Right atrium auricular region (tissue), 2 donors: ENCODE measurements around the gene SPEN. TPM values are rescaled to one million over a fixed set of nuclear protein-coding genes. Genes with fewer than 3 reads are reported as not detected.
A peak's percentile ranks its signal among the peaks of the same experiment; 100 is the strongest.

Source experiments
- DNase-seq: peaks from one replicate; pipeline ENCODE4 v3.0.0-alpha.2; 2019; ENCODE audit warnings: low spot score
- H3K27ac ChIP-seq, 2 donors: fragments of 200-600 bp; sonication (generic); 1 replicate in 1 of 2; 2 replicates in 1 of 2; pipeline ENCODE4 v1.5.1; 2016 to 2019
- H3K27me3 ChIP-seq, 2 donors: fragments of 200-600 bp; sonication (generic); one replicate each; pipeline versions ENCODE4 v1.5.1 to v1.6.0; 2017 to 2019
- H3K36me3 ChIP-seq: fragments of 200-600 bp; sonication (generic); one replicate; pipeline ENCODE4 v1.5.1; 2016
- H3K4me1 ChIP-seq, 2 donors: fragments of 200-600 bp; sonication (generic); one replicate each; pipeline versions ENCODE4 v1.5.1 to v1.6.0; 2017 to 2019
- H3K4me3 ChIP-seq, 2 donors: fragments of 200-600 bp; sonication (generic); 1 replicate in 1 of 2; 2 replicates in 1 of 2; pipeline ENCODE4 v1.5.1; 2017 to 2019; ENCODE audit warnings: mild to moderate bottlenecking in 1 of 2, moderate library complexity in 1 of 2
- H3K9me3 ChIP-seq, 2 donors: fragments of 200-600 bp; sonication (generic); one replicate each; pipeline ENCODE4 v1.5.1; 2019
- total RNA-seq, 2 donors: library from RNA; depleted of rRNA; stranded (reverse); fragments of >200 nt; gene quantifications; one replicate each; pipeline ENCODE4 v1.1.0, GENCODE V29; 2016
- TF ChIP-seq, protein P1 (sequence below), 2 donors: fragments of 200-600 bp; sonication (generic); IDR thresholded peaks; one replicate each; pipeline ENCODE4 v1.5.1; 2019; ENCODE audit warnings: antibody characterized with exemption in 2 of 2

The SPEN gene
- total RNA-seq, 2 donors from 2014 or later: 25.0 to 32.9 TPM

DNA sequence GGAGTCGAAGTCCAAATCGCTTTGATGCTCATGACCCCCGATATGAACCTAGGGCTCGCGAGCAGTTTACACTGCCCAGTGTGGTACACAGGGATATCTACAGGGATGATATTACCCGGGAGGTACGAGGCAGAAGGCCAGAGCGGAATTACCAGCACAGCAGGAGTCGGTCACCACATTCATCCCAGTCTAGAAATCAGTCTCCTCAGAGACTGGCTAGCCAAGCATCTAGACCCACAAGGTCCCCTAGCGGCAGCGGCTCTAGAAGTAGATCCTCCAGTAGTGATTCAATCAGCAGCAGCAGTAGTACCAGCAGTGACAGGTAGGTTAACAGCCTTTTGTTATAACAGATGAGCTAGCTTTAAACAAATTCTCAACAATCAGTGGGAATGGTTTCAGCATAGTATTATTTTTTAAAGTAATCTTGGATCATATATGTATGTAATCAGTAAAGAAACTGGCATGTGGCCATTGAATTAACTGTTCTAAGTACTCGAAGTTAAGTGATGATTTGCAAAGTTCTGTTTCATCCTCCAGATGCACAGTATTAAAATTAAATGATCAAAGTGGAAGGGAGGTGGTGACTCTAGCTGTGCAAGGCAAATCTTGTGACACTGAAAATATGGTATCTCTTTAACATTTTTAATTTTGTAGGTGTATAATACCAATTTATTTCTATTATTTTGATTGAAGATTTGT lies 29.0 kb downstream of the SPEN start:
- Histone ChIP-seq H3K36me3 (peaks cover 24% of the 10 kb centered on the region), H3K27ac (no peak overlapping the region), H3K27me3 (no peaks in the 10 kb centered on the region), H3K4me1 (peaks cover 0 to 8% of the 10 kb centered on the region in 2 donors), H3K9me3 (no peaks in the 10 kb centered on the region), H3K4me3 (no peak overlapping the region)
- TF ChIP-seq, protein P1, sequence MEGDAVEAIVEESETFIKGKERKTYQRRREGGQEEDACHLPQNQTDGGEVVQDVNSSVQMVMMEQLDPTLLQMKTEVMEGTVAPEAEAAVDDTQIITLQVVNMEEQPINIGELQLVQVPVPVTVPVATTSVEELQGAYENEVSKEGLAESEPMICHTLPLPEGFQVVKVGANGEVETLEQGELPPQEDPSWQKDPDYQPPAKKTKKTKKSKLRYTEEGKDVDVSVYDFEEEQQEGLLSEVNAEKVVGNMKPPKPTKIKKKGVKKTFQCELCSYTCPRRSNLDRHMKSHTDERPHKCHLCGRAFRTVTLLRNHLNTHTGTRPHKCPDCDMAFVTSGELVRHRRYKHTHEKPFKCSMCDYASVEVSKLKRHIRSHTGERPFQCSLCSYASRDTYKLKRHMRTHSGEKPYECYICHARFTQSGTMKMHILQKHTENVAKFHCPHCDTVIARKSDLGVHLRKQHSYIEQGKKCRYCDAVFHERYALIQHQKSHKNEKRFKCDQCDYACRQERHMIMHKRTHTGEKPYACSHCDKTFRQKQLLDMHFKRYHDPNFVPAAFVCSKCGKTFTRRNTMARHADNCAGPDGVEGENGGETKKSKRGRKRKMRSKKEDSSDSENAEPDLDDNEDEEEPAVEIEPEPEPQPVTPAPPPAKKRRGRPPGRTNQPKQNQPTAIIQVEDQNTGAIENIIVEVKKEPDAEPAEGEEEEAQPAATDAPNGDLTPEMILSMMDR (IDR thresholded peaks at IDR 0.05): no peak
- no peak for DNase-seq

DNA sequence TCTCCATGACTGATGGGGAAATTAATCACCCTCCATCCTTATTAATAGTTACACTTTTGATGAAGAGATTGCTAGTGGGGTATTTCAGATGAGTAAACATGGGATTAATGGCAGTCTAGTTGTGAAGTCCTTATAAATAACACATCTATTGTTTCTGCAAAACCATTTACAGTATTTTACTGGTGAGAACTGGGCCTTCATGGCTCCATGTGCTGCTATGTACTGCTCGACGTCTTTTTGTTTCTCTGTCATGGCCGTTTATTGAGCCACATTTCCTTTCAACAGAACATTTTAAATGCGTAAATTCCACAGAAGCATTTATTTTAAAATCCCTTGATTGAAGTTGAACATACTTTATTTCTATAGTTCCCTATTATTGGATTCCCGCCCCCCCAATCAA lies 34.5 kb downstream of the SPEN start:
- peaks cover 3% of the 10 kb centered on the region for H3K36me3 ChIP-seq
- no peak overlapping the region for H3K27ac ChIP-seq
- TF ChIP-seq, protein P1 (IDR thresholded peaks at IDR 0.05): no peak
- no peaks in the 10 kb centered on the region for H3K27me3 ChIP-seq
- DNase-seq: no peak
- no peaks in the 10 kb centered on the region for H3K9me3 ChIP-seq
- H3K4me1 ChIP-seq: peaks cover 0 to 43% of the 10 kb centered on the region in 2 donors
- H3K4me3 ChIP-seq: no peak overlapping the region

DNA sequence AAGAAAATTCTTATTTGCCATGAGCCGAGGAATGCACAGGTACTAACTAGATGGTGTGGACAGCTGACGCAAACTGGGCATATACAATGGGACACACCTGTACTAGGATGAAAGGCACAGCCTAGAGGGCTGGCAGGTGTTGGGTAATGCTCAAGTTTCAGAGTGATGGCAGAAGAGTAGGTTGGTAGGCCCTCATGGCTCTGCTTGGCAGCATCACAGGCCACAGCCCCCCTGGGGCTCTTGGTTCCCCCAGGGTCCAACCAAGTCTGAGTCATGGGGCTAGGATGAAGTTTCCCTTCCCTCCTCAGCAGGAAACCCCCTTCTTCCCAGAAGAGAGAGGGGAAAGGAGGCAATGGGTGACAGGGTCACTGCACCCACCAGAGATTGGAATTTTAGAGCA lies 35.2 kb downstream of the SPEN start:
- no peak for DNase-seq
- no peaks in the 10 kb centered on the region for H3K27me3 ChIP-seq
- H3K4me3 ChIP-seq: no peak overlapping the region
- H3K4me1 ChIP-seq: peaks cover 0 to 50% of the 10 kb centered on the region in 2 donors
- TF ChIP-seq, protein P1 (IDR thresholded peaks at IDR 0.05): no peak
- no peaks in the 10 kb centered on the region for H3K9me3 ChIP-seq
- no peaks in the 10 kb centered on the region for H3K36me3 ChIP-seq
- H3K27ac ChIP-seq: no peak overlapping the region

DNA sequence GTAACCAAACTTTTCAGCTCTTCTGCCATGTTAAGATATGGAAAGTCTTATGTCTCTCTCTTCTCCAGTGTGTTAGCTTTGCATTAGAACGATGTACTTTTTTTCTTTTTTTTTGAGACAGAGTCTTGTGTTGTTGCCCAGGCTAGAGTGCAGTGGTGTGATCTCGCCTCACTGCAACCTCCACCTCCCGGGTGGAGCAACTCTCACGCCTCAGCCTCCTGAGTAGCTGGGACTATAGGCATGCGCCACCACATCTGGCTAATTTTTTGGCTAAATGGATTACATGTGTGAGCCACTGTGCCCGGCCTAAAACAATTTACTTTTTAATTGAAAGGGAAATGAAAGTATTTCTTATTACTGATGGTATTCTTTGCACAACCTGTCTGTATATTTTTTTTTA lies 35.8 kb downstream of the SPEN start:
- Histone ChIP-seq H3K27ac (peak overlapping the region in 1 of 2 donors; percentile 15), H3K4me1 (peaks cover 0 to 51% of the 10 kb centered on the region in 2 donors), H3K27me3 (no peaks in the 10 kb centered on the region), H3K36me3 (no peaks in the 10 kb centered on the region), H3K4me3 (no peak overlapping the region), H3K9me3 (no peaks in the 10 kb centered on the region)
- TF ChIP-seq, protein P1 (IDR thresholded peaks at IDR 0.05): no peak
- DNase-seq: no peak

DNA sequence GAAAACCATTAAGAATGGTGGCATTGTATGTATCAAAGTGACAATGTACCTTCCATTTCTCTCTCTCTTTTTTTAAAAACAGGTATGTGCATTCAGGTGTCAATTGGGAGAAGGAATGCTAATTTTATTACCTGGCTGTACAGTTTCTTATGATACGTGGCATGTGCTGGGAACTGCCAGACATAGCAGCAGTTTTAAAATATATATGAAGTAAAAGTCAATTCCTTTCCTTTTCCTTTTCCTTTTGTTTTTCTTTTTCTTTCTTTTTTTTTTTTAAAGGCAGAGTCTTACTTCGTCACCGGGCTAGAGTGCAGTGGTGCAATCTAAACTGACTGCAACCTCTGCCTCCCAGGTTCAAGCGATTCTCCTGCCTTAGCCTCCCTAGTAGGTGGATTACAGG lies 37.0 kb downstream of the SPEN start:
- Histone ChIP-seq H3K27me3 (no peaks in the 10 kb centered on the region), H3K4me1 (peaks cover 0 to 47% of the 10 kb centered on the region in 2 donors), H3K9me3 (no peaks in the 10 kb centered on the region), H3K36me3 (no peaks in the 10 kb centered on the region), H3K4me3 (no peak overlapping the region), H3K27ac (peak overlapping the region; percentile 84 to 90)
- DNase-seq: no peak
- TF ChIP-seq, protein P1 (IDR thresholded peaks at IDR 0.05): no peak

DNA sequence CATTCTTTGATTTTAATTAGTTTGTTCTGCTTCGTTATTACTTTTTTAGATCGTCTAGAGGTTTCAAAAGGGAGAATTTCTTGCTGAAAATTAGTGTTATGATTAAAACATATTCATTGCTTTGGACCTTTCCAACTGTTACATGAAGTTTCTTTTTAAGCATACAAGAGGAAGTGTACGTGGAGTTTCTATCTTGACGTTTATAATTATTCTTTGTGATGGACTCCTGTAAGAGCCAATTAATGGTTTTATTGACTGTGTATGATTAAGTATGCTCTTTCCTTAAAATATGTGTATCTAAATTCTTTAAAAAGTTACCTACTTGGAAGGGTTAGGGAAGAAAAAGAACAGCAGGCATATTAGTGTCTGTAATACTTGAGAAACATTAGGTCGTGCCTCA lies 37.8 kb downstream of the SPEN start:
- peak overlapping the region in 1 of 2 donors; percentile 46 for H3K4me3 ChIP-seq

More for the DNA sequence above, 37.8 kb downstream of the SPEN start:
- Histone ChIP-seq H3K9me3 (no peaks in the 10 kb centered on the region), H3K36me3 (no peaks in the 10 kb centered on the region), H3K27me3 (no peaks in the 10 kb centered on the region), H3K27ac (peak overlapping the region; percentile 84 to 90), H3K4me1 (peaks cover 0 to 43% of the 10 kb centered on the region in 2 donors)
- TF ChIP-seq, protein P1 (IDR thresholded peaks at IDR 0.05): no peak
- no peak for DNase-seq
